ENCODE measurements around the gene TRMT2A. TPM values are rescaled to one million over a fixed set of nuclear protein-coding genes. Genes with fewer than 3 reads are reported as not detected.

TRMT2A gene
- total RNA-seq, 1 donor from 2014 or later = 44.8 TPM

DNA sequence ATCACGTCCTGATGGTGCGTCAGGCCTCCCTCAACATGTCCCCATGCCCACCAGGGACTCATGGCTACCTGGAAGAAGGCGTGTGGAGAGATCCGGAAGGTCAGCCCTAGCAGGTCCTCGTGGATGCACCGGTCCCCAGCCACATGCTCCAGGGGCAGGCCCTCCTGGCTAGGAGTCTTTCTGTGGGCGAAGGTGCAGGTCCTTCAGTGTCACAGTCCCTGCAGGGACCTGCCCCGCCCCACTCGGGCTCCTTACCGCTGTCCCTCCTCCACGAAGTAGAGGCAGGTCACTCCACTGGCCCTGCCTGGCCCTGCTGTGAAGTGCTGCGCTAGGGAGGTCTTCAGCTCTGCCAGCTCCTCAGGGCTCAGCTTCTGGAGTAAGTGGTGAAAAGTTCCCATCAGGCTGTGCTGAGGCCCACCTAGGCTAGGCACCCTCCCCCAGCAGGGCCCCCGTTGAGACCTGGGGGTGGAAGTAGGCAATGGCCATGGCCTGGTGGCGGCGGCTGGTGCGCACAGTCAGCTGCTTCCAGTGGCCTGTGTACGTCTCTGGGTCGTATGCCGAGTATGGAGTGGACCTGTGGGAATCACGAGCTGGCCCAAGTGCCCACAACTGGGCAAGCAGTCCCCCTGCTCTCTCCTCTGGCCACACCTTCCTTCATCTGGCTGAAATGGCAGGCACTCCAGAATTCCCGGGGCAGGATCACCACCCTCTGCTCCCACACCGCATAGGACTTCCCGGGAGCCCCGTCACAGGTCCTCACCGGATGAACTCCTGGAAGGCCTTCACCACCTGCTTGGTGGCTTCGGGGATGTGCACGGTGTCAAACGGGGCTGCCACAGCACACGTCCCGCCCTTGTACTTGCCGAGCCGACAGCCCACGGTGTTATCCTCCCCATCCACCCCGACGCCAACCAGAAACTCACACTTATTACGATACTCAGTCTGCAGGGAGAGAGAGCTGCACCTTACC lies 2.2 kb downstream of the TRMT2A start:
- Mint-ChIP-seq H3K4me1 (ENCODE audit: unreplicated experiment) (peaks cover 20% of the 10 kb centered on the region), H3K27me3 (ENCODE audit: unreplicated experiment) (peaks cover 9% of the 10 kb centered on the region), H3K9me3 (ENCODE audit: unreplicated experiment) (no peaks in the 10 kb centered on the region), H3K4me3 (ENCODE audit: unreplicated experiment) (peak overlapping the region; percentile 79), H3K36me3 (ENCODE audit: low read depth, unreplicated experiment) (peaks cover 5% of the 10 kb centered on the region), H3K27ac (ENCODE audit: unreplicated experiment) (peak overlapping the region; percentile 62)
- no peak for DNase-seq (ENCODE audit: low spot score)
- TF ChIP-seq, protein P1, sequence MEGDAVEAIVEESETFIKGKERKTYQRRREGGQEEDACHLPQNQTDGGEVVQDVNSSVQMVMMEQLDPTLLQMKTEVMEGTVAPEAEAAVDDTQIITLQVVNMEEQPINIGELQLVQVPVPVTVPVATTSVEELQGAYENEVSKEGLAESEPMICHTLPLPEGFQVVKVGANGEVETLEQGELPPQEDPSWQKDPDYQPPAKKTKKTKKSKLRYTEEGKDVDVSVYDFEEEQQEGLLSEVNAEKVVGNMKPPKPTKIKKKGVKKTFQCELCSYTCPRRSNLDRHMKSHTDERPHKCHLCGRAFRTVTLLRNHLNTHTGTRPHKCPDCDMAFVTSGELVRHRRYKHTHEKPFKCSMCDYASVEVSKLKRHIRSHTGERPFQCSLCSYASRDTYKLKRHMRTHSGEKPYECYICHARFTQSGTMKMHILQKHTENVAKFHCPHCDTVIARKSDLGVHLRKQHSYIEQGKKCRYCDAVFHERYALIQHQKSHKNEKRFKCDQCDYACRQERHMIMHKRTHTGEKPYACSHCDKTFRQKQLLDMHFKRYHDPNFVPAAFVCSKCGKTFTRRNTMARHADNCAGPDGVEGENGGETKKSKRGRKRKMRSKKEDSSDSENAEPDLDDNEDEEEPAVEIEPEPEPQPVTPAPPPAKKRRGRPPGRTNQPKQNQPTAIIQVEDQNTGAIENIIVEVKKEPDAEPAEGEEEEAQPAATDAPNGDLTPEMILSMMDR (IDR thresholded peaks at IDR 0.05; ENCODE audit: unreplicated experiment) = no peak

DNA sequence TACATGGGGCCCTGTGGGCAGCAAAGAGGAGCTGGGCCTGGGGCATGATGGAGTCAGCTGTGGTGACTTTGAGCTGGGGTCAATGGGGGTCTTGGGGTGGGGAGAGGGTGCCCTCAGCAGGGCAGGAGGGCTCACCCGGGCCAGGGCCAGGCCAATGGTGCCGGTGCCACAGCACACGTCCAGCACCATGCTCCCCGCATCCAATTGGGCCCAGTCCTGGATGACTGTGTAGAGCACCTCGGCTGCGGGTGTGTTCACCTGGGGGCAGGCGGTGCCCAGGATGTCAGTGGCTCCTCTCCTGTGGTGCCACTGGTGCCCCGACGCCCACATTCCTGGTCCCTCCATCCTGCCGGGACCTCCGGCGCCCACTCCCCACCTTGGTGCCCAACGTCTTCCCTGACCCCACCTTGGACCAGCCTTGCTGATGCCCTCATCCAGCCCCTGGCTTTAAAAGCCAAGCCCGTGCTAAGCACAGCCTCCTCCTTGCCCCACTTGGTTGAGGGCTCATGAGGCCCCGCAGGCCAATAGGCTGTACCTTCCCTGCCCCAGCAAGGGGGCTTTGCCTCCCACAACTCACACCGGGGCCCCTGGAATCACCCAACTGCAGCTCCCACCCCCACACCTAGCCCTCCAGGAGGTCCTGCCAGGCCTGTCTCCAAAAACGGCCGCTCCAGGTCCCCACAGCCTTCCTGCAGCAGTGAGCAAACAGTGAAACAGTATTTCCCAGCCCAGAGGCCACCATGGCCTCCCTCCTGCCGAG lies 3.3 kb downstream of the TRMT2A start:
- Mint-ChIP-seq H3K4me1 (ENCODE audit: unreplicated experiment) (peaks cover 18% of the 10 kb centered on the region), H3K9me3 (ENCODE audit: unreplicated experiment) (no peaks in the 10 kb centered on the region), H3K36me3 (ENCODE audit: low read depth, unreplicated experiment) (peaks cover 5% of the 10 kb centered on the region), H3K27me3 (ENCODE audit: unreplicated experiment) (peaks cover 11% of the 10 kb centered on the region), H3K27ac (ENCODE audit: unreplicated experiment) (peak overlapping the region; percentile 57), H3K4me3 (ENCODE audit: unreplicated experiment) (no peak overlapping the region)
- TF ChIP-seq, protein P1 (IDR thresholded peaks at IDR 0.05; ENCODE audit: unreplicated experiment) = no peak
- DNase-seq (ENCODE audit: low spot score) = no peak

DNA sequence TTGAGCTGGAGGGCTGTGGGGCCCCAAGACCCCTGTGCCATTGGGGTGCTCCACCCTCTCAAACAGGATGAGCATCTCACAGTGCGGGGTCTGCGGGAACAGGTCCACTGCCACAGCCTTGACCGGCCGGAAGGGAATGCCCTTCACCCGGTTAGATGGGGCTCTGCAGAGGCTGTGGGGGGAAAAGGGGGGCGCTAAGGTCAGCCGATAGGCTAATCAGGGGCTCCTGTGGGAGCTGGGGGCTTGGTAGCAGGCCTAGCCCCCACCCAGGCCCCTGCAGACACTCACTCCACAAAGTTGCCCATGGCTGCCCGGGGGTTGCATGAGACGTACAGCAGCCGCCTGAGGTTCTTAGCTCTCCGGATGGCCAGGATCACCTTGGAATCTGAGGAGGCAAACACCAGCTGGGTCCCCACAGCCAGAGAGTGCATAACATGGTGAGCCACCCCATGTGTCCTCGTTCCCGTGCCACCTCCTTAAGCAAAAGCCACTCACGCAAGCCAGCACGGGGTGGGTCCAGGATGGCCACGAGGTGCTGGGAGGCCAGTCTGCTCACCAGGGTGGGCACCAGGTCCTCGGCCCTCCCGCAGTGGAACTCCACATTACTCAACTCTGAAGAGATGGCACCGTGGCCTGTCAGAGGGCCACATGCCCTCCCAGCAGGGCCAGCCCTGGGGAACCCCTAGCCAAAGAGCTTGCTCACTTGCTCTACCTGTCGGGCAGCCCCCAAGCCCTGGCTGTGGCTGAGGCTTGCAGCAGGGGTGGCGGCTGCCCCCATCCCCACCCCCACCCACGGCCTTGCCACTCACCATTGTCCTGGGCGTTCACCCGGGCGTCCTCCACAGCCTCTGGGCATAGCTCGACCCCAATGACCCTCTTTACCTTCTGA lies 4.2 kb downstream of the TRMT2A start:
- DNase-seq (ENCODE audit: low spot score) = no peak
- no peak overlapping the region for H3K27ac Mint-ChIP-seq (ENCODE audit: unreplicated experiment)
- H3K36me3 Mint-ChIP-seq (ENCODE audit: low read depth, unreplicated experiment) = peaks cover 7% of the 10 kb centered on the region
- H3K4me1 Mint-ChIP-seq (ENCODE audit: unreplicated experiment) = peaks cover 11% of the 10 kb centered on the region
- TF ChIP-seq, protein P1 (IDR thresholded peaks at IDR 0.05; ENCODE audit: unreplicated experiment) = no peak
- H3K4me3 Mint-ChIP-seq (ENCODE audit: unreplicated experiment) = no peak overlapping the region
- no peaks in the 10 kb centered on the region for H3K9me3 Mint-ChIP-seq (ENCODE audit: unreplicated experiment)
- H3K27me3 Mint-ChIP-seq (ENCODE audit: unreplicated experiment) = peaks cover 17% of the 10 kb centered on the region

DNA sequence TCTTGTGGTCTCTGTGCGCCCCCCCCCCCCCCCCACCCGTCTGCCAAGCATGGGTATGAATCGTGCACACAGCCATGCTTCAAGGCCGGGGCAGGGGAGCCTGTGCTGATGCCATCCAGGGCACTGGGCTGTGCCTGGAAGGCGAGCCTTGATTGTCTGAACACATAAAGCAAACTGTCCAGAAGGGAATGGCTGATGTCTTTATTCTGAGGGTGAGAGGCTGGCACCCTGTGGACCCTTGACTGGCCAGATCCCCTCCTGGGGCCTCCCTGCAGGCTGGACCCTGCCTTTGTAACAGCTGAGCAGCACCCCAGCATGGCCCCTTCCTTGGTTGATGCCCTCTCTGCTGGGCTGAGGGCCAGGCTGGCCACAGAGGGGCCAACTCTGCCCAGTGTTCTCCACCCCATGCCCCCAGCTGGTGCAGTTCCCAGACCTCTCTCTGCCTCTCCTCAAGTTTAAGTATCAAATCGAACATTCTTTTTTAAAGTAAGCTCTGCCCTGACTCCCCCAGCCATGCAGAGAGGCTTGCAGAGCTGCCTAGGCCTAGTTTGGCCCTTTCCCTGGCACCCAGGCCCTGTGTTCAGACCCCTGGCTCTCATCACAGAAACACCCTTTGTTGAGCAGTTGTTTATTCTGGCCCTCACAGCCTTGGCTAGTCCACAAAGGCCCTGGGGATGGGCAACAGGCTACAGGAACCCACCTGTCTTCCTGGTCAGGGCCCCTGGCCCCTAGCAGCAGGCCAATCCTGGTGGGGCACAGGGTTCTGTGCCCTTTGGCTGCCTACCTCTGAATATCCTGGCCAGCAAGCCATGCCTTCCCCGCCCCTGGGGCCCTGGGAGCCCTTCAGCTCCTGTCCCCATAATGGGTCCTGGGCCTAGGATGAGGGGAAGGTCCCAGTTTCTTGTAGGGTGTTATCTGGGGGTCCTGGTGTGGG lies 5.1 kb downstream of the TRMT2A start:
- Mint-ChIP-seq H3K27ac (ENCODE audit: unreplicated experiment) (no peak overlapping the region), H3K4me1 (ENCODE audit: unreplicated experiment) (peaks cover 11% of the 10 kb centered on the region), H3K27me3 (ENCODE audit: unreplicated experiment) (peaks cover 20% of the 10 kb centered on the region)

More for the DNA sequence above, 5.1 kb downstream of the TRMT2A start:
- TF ChIP-seq, protein P1 (IDR thresholded peaks at IDR 0.05; ENCODE audit: unreplicated experiment) = no peak
- no peak for DNase-seq (ENCODE audit: low spot score)
- Mint-ChIP-seq H3K36me3 (ENCODE audit: low read depth, unreplicated experiment) (peaks cover 14% of the 10 kb centered on the region), H3K4me3 (ENCODE audit: unreplicated experiment) (no peak overlapping the region), H3K9me3 (ENCODE audit: unreplicated experiment) (no peaks in the 10 kb centered on the region)

All from endothelial cell (in vitro differentiated cells).